ENCODE measurements around the gene FOXRED2.

- TF ChIP-seq POLR2A (IDR thresholded peaks at IDR 0.05) (no peak), CTCF (IDR thresholded peaks at IDR 0.05) (no peak)
These were observed 43.1 kb downstream of the FOXRED2 start for GRCh38 chr22:36463783-36464184.

All from transverse colon (tissue), 3 donors.